Measurements from ENCODE around the gene TKTL1. TPM values are rescaled to one million over a fixed set of nuclear protein-coding genes. Genes with fewer than 3 reads are reported as not detected.

Gene TKTL1
- total and polyA plus RNA-seq, 3 experiments from 2014 or later = 0.18 to 8.7 TPM; not detected in 1

DNA sequence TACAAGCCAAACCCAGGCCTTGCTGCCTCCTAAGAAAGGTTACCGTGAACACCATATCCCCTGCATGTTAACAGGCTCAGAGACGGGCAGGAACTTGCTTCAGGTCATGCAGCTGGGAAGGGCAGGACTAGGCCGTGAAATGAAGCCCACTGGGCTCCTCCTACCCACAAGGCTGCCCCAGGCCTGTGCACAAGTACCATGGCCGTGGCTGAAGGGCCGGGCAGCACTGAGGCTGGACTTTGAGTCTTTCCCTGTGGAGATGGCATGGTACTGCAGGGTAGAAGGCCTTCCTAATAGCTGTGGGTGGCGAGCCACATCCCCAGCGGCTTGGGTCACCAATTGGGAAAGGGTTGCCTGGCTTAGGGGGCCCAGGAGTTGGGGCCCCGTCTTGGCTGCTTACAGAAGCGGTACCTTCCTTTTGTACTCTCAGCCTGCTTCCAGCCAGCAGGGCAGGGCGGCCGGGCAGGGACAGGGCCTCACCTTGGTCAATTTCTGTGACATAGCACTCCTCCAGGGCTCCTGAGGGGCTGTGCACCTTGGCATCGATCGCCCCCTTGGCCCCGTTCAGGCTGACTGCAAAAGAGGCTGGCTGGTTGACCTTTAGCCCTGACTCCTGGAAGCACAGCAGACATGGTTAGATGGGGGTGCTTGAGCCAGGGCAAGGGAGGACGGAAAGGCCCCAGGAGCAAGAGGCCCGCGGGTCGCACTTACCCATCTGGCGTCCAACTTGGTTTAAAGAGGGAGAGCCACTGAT lies 55.0 kb downstream of the TKTL1 start:
- Histone ChIP-seq H3K4me1 (ENCODE audit: insufficient read depth, low read length) (peaks cover 75% of the 10 kb centered on the region), H3K27me3 (ENCODE audit: insufficient read depth, low read length, poor library complexity, severe bottlenecking) (no peaks in the 10 kb centered on the region), H3K4me3 (ENCODE audit: low read length) (no peak overlapping the region), H3K9me3 (ENCODE audit: low read length) (no peaks in the 10 kb centered on the region), H3K27ac (ENCODE audit: low read depth, low read length) (no peak overlapping the region), H3K36me3 (ENCODE audit: insufficient read depth, low read length) (peaks cover 38% of the 10 kb centered on the region)
- CTCF ChIA-PET = interaction anchor here (1.9 to 2.1 kb wide), 2 partner anchors 18 to 23 kb away, joined by 5 to 8 read pairs; partner anchors contain the start of gene FLNA
- Mint-ChIP-seq H3K27ac (peak overlapping the region; percentile 82 to 100 (median 96)), H3K36me3 (peaks cover 0 to 72% (median 0%) of the 10 kb centered on the region in 3 donors), H3K9me3 (peaks cover 0 to 2% (median 0%) of the 10 kb centered on the region in 5 donors), H3K27me3 (peaks cover 0 to 2% of the 10 kb centered on the region in 2 donors), H3K4me1 (peaks cover 63 to 76% (median 65%) of the 10 kb centered on the region in 3 donors), H3K4me3 (peak overlapping the region; percentile 27 to 87 (median 75))
- DNase-seq = peak in 1 of 5 donors; percentile 38
- POLR2A ChIA-PET = interaction anchor here (0.6 kb wide), 1 partner anchor 195 kb away, joined by 4 read pairs; no protein-coding TSS in a partner anchor

DNA sequence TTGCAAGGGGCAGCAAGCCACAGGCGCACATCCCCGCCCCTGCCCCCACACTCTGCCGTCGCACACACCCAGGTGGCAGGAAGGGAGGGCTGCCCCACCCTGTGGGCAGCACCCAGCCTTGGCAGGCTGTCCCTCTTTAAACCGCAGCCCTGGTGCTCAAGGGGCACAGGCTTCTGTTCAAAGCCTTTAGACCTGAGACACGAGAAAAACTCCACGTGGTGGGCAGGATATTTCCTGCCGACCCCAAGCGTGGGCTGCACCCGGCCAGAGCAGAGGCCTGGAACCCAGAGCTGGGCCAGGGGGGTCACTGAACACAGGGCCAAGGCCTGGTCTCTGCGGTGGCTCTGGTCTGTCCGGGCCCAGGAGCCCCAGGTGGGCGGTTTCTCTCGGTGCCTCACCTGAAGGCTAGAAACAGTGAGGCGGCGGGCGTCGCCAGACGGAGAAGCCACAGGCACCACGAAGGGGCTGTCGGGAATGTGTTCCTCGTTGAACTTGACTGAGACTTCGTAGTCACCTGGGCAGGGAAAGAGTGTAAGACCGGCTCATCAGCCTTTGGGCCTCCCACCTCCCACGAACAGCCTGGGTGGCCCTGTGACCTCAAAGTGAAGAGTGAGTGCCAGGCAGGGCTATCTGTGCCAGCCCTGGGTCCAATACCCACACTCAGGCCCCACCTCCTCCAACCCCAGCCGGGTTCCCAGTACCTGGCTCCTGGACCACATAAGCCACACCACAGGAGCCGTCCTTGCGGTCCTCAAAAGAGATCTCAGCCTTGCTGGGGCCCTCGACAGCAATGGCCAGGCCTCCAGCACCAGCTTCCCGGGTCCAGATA lies 55.8 kb downstream of the TKTL1 start:
- Histone ChIP-seq H3K4me1 (ENCODE audit: insufficient read depth, low read length) (peaks cover 75% of the 10 kb centered on the region), H3K27ac (ENCODE audit: low read depth, low read length) (peak overlapping the region; percentile 47), H3K4me3 (ENCODE audit: low read length) (no peak overlapping the region), H3K9me3 (ENCODE audit: low read length) (no peaks in the 10 kb centered on the region), H3K36me3 (ENCODE audit: insufficient read depth, low read length) (peaks cover 38% of the 10 kb centered on the region), H3K27me3 (ENCODE audit: insufficient read depth, low read length, poor library complexity, severe bottlenecking) (no peaks in the 10 kb centered on the region)
- DNase-seq = peak in 4 of 5 donors; percentile 47 to 81 (median 72)
- Mint-ChIP-seq H3K36me3 (peaks cover 0 to 79% (median 0%) of the 10 kb centered on the region in 3 donors), H3K4me1 (peaks cover 65 to 81% (median 67%) of the 10 kb centered on the region in 3 donors), H3K27me3 (peaks cover 0 to 2% of the 10 kb centered on the region in 2 donors), H3K9me3 (peaks cover 0 to 2% (median 0%) of the 10 kb centered on the region in 5 donors), H3K27ac (peak overlapping the region; percentile 82 to 100 (median 96)), H3K4me3 (peak overlapping the region; percentile 45 to 87 (median 75))
- CTCF ChIA-PET = interaction anchor here (1.9 to 2.1 kb wide), 2 partner anchors 17 to 23 kb away, joined by 5 to 8 read pairs; partner anchors contain the start of gene FLNA
- POLR2A ChIA-PET = interaction anchor here (1.3 kb wide), 2 partner anchors 16 to 18 kb away, joined by 3 to 5 read pairs; no protein-coding TSS in a partner anchor

DNA sequence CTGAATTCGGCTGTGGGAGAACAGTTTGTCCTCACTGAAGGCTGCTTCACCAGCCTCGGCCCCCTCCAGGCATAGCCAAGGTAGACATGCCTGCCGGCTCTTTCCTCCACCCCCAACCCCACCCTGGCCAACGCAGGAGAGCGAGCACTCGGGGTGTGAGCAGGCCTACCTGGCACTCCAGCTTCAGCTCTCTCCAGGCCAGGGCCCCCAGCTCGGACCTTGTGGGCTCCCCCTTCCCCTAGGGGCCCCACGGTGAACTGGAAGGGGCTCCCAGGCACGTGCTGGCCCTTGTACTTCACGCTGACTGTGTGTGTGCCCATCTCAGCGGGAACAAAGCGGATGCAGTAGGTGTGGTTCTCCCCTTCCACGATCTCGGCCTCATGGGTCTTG lies 56.4 kb downstream of the TKTL1 start:
- H3K4me1 ChIP-seq (ENCODE audit: insufficient read depth, low read length) = peaks cover 76% of the 10 kb centered on the region
- Mint-ChIP-seq H3K27ac (peak overlapping the region; percentile 82 to 100 (median 96)), H3K36me3 (peaks cover 0 to 83% (median 0%) of the 10 kb centered on the region in 3 donors), H3K4me3 (peak overlapping the region in 6 of 7 donors; percentile 45 to 77 (median 66)), H3K4me1 (peaks cover 63 to 83% (median 68%) of the 10 kb centered on the region in 3 donors), H3K27me3 (peaks cover 0 to 2% of the 10 kb centered on the region in 2 donors), H3K9me3 (peaks cover 0 to 2% (median 0%) of the 10 kb centered on the region in 5 donors)
- H3K27me3 ChIP-seq (ENCODE audit: insufficient read depth, low read length, poor library complexity, severe bottlenecking) = no peaks in the 10 kb centered on the region
- no peak overlapping the region for H3K4me3 ChIP-seq (ENCODE audit: low read length)
- peaks cover 38% of the 10 kb centered on the region for H3K36me3 ChIP-seq (ENCODE audit: insufficient read depth, low read length)
- POLR2A ChIA-PET = interaction anchor here (1.3 kb wide), 2 partner anchors 16 to 17 kb away, joined by 3 to 5 read pairs; no protein-coding TSS in a partner anchor
- H3K27ac ChIP-seq (ENCODE audit: low read depth, low read length) = peak overlapping the region; percentile 47
- CTCF ChIA-PET = no interaction called here
- H3K9me3 ChIP-seq (ENCODE audit: low read length) = no peaks in the 10 kb centered on the region
- DNase-seq = peak in 1 of 5 donors; percentile 8

DNA sequence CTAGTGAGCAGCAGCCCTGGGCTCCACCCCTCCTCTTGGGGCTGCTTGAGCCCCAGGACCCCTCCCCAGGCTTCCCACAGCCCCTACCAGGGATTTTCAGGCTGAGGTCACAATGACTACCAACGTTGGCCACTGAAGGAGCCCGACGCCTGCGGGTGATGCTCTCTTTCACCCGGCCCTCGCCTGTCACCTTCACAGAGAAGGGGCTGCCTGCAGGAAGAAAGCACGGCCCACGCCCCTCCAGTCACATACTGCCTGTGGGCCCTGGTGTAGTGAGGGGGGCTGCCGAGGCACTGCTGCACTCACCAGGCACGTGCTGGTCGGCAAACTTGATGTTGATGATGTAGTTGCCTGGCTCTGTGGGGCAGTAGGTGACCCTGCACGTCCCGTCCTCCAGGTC lies 56.9 kb downstream of the TKTL1 start:
- H3K4me1 ChIP-seq (ENCODE audit: insufficient read depth, low read length) = peaks cover 76% of the 10 kb centered on the region
- H3K27me3 ChIP-seq (ENCODE audit: insufficient read depth, low read length, poor library complexity, severe bottlenecking) = no peaks in the 10 kb centered on the region
- H3K4me1 Mint-ChIP-seq = peaks cover 59 to 81% (median 66%) of the 10 kb centered on the region in 3 donors
- CTCF ChIA-PET = no interaction called here
- peaks cover 0 to under 1% of the 10 kb centered on the region in 2 donors for H3K27me3 Mint-ChIP-seq
- no peak overlapping the region for H3K4me3 ChIP-seq (ENCODE audit: low read length)
- peak overlapping the region; percentile 29 to 100 (median 96) for H3K27ac Mint-ChIP-seq
- peaks cover 0 to 2% (median 0%) of the 10 kb centered on the region in 5 donors for H3K9me3 Mint-ChIP-seq
- H3K4me3 Mint-ChIP-seq = peak overlapping the region in 4 of 7 donors; percentile 16 to 75 (median 42)
- DNase-seq = peak in 1 of 5 donors; percentile 46
- peaks cover 0 to 82% (median 0%) of the 10 kb centered on the region in 3 donors for H3K36me3 Mint-ChIP-seq
- H3K36me3 ChIP-seq (ENCODE audit: insufficient read depth, low read length) = peaks cover 41% of the 10 kb centered on the region
- no peaks in the 10 kb centered on the region for H3K9me3 ChIP-seq (ENCODE audit: low read length)
- POLR2A ChIA-PET = interaction anchor here (1.3 kb wide), 2 partner anchors 15 to 17 kb away, joined by 3 to 5 read pairs; no protein-coding TSS in a partner anchor
- H3K27ac ChIP-seq (ENCODE audit: low read depth, low read length) = no peak overlapping the region

DNA sequence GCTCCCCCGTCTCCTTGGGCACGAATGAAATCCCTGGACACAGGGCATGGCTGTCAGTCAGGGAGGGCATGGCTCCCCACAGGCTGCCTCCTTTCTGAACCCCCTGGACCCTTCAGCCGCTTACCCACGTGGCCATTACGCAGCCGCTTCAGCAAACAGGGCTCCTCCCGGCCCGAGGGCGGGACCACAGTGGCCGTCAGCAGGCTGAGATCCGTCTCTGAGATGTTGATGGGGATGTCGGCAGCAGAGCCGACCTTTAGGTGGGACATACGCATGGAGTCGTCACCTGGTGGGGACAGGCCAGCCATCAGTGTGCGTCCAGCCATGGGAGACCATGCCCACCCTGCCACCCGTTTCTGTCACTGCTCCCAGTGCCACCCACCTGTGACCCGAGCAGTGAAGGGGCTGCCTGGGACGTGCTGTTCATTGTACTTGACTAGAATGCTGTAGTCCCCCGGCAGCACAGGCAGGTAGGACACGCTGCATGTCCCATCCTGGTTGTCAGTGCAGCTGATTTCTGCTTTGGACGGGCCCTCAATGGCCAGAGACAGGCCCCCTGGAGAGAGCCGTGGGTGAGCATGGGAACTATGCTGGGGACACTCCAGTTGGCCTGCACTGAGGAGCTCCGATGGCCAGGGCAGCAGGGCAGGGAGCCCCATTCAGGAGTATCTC lies 57.7 kb downstream of the TKTL1 start:
- H3K27ac ChIP-seq (ENCODE audit: low read depth, low read length) = no peak overlapping the region
- Mint-ChIP-seq H3K27me3 (no peaks in the 10 kb centered on the region), H3K36me3 (peaks cover 0 to 85% (median 0%) of the 10 kb centered on the region in 3 donors), H3K27ac (peak overlapping the region in 4 of 8 donors; percentile 46 to 98 (median 74)), H3K9me3 (peaks cover 0 to 2% (median 0%) of the 10 kb centered on the region in 5 donors), H3K4me3 (peak overlapping the region in 2 of 7 donors; percentile 15 to 16), H3K4me1 (peaks cover 52 to 80% (median 64%) of the 10 kb centered on the region in 3 donors)
- peak in 1 of 5 donors; percentile 0 for DNase-seq
- H3K4me3 ChIP-seq (ENCODE audit: low read length) = no peak overlapping the region
- H3K36me3 ChIP-seq (ENCODE audit: insufficient read depth, low read length) = peaks cover 49% of the 10 kb centered on the region
- no peaks in the 10 kb centered on the region for H3K9me3 ChIP-seq (ENCODE audit: low read length)
- ChIA-PET POLR2A (interaction anchor here (1.1 to 1.5 kb wide), 2 partner anchors 10 to 15 kb away, joined by 3 to 5 read pairs; no protein-coding TSS in a partner anchor), CTCF (interaction anchor here (1.0 kb wide), 1 partner anchor 9 kb away, joined by 3 read pairs; no protein-coding TSS in a partner anchor)
- H3K4me1 ChIP-seq (ENCODE audit: insufficient read depth, low read length) = peaks cover 79% of the 10 kb centered on the region
- no peaks in the 10 kb centered on the region for H3K27me3 ChIP-seq (ENCODE audit: insufficient read depth, low read length, poor library complexity, severe bottlenecking)

DNA sequence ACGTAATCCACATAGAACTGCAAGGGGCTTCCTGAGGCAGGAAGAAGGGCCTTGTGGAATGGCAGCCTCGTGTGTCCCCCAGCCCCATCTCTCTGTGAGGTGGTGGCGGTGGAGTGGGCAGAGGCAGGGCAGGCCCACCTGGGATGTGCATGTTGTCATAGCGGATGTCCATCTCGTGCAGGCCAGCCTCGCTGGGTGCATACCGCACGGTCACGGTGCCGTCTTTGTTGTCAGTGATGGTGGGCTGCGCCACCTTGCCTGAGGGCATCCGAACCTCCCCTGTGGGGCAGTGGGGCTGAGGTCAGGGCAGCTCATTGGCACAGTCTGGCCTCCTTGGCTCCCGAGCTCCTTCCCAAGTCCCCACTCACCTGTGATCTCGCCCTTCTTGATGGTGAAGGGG lies 58.4 kb downstream of the TKTL1 start:
- Histone ChIP-seq H3K4me3 (ENCODE audit: low read length) (no peak overlapping the region), H3K4me1 (ENCODE audit: insufficient read depth, low read length) (peaks cover 82% of the 10 kb centered on the region), H3K27ac (ENCODE audit: low read depth, low read length) (no peak overlapping the region), H3K9me3 (ENCODE audit: low read length) (no peaks in the 10 kb centered on the region), H3K27me3 (ENCODE audit: insufficient read depth, low read length, poor library complexity, severe bottlenecking) (no peaks in the 10 kb centered on the region), H3K36me3 (ENCODE audit: insufficient read depth, low read length) (peaks cover 54% of the 10 kb centered on the region)
- DNase-seq = peak in 1 of 5 donors; percentile 47
- Mint-ChIP-seq H3K4me3 (peak overlapping the region in 2 of 7 donors; percentile 15 to 37), H3K27me3 (no peaks in the 10 kb centered on the region), H3K27ac (peak overlapping the region in 4 of 8 donors; percentile 15 to 98 (median 74)), H3K36me3 (peaks cover 0 to 87% (median 4%) of the 10 kb centered on the region in 3 donors), H3K9me3 (peaks cover 0 to under 1% (median 0%) of the 10 kb centered on the region in 5 donors), H3K4me1 (peaks cover 47 to 81% (median 65%) of the 10 kb centered on the region in 3 donors)
- CTCF ChIA-PET = interaction anchor here (1.0 kb wide), 1 partner anchor 8 kb away, joined by 3 read pairs; no protein-coding TSS in a partner anchor
- POLR2A ChIA-PET = interaction anchor here (1.1 to 1.6 kb wide), 3 partner anchors 9 to 14 kb away, joined by 3 to 5 read pairs (median 4); no protein-coding TSS in a partner anchor

DNA sequence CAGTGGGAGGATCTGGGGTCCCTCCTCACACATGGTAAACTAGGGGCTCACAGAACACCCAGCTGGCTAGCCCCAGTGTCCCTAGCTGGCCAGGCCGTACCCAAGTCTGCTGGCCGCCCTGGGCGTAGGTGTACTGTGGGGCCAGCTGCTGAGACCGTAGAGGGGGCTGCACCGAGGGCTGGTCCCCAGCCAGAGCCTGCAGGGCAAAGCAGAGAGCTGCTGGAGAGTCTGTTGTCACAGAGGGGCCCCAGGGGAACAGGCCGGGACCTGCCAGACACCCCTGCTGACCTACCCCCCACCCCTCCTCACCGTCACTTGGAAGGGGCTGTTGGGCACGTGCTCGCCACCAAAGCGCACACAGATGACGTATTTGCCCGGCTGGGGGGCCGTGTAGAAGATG lies 58.9 kb downstream of the TKTL1 start:
- no peaks in the 10 kb centered on the region for H3K9me3 Mint-ChIP-seq
- peaks cover 52% of the 10 kb centered on the region for H3K36me3 ChIP-seq (ENCODE audit: insufficient read depth, low read length)
- H3K27ac ChIP-seq (ENCODE audit: low read depth, low read length) = no peak overlapping the region
- peaks cover 42 to 77% (median 60%) of the 10 kb centered on the region in 3 donors for H3K4me1 Mint-ChIP-seq
- H3K4me1 ChIP-seq (ENCODE audit: insufficient read depth, low read length) = peaks cover 82% of the 10 kb centered on the region
- ChIA-PET CTCF (no interaction called here), POLR2A (interaction anchor here (1.1 to 1.6 kb wide), 3 partner anchors 8 to 17 kb away, joined by 4 to 5 read pairs (median 4); no protein-coding TSS in a partner anchor)
- no peaks in the 10 kb centered on the region for H3K27me3 ChIP-seq (ENCODE audit: insufficient read depth, low read length, poor library complexity, severe bottlenecking)
- peak in 1 of 5 donors; percentile 0 for DNase-seq
- no peak overlapping the region for H3K4me3 ChIP-seq (ENCODE audit: low read length)
- H3K4me3 Mint-ChIP-seq = peak overlapping the region in 2 of 7 donors; percentile 27 to 34
- H3K27me3 Mint-ChIP-seq = no peaks in the 10 kb centered on the region
- peak overlapping the region in 5 of 8 donors; percentile 36 to 98 (median 51) for H3K27ac Mint-ChIP-seq
- peaks cover 0 to 83% (median 4%) of the 10 kb centered on the region in 3 donors for H3K36me3 Mint-ChIP-seq
- H3K9me3 ChIP-seq (ENCODE audit: low read length) = no peaks in the 10 kb centered on the region

Data from CD8-positive, alpha-beta memory T cell (primary cell).